Central memory CD4-positive, alpha-beta T cell (primary cell): ENCODE data around the gene GET3.

Source experiments
- DNase-seq: peaks from one replicate; pipeline ENCODE4 v3.0.0; 2022

Gene GET3

DNA sequence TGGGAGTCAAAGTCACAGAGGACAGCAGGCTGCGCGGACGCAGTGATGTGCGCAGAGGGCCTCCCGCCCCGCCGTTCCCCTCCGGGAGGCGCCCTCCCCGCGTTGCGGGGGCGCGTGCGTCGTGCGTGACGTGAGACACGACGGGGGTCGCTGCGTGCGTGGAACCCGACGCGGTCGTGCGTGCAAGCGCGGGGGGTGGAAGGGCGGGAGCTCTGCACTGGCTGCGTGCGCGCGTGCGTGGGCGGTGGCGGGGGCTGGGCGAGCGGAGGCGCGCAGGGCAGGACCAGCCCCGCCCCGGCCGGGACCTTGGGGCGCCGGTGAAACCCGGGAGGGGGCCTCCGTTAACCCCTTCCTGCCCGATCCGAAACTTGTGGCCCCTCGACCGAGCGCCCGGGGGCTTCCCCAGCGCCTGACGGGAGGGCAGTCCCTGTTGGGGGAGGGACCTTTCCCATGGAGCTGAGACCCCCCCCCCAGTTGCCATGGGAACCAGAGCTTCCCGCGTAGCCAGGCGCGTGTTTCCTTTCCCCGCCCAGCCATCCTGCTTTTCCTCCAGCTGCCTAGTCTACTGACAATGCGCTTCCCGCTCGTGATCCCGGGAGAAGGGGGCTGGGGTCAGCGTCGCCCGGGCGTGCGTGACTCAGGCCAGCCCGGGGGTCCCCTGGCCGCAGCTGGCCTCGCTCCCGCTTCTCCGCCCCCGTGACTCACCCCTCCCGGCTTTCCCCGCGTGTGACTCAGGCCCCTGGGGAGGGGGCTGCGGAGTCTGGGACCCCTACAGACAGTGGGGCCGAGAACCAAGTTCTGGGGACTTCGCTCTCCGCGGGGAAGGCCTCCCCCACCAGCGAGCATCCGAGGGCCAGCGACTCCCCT lies 45.4 kb downstream of the GET3 start:
- DNase-seq: peak; percentile 99

DNA sequence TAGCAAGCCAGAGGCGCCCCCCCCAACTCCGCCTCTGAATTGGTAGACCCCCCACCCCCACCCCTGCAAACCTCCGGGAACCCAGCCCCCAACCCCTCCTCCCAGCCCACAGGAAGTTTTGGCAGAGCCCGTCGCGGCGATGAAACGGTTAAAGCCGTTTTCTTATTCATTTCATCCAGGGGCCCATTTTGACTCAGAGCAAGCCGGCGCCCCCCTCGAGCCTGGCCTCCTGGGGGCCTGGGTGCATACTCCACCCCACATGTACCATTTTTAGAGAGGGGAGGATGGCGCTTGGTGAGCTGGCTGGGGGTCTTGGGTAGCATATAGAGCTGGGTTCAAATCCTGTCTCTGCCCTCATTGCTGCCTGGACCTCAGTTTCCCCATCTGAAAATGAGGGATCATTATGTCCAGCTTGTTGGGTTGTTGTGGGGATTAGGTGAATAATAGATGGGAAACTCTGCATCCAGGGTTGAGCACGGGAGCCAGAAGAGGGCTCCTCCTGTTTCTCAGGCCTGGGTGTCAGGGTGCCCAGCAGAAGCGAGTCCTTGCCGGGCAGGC lies 46.1 kb downstream of the GET3 start:
- DNase-seq: no peak

DNA sequence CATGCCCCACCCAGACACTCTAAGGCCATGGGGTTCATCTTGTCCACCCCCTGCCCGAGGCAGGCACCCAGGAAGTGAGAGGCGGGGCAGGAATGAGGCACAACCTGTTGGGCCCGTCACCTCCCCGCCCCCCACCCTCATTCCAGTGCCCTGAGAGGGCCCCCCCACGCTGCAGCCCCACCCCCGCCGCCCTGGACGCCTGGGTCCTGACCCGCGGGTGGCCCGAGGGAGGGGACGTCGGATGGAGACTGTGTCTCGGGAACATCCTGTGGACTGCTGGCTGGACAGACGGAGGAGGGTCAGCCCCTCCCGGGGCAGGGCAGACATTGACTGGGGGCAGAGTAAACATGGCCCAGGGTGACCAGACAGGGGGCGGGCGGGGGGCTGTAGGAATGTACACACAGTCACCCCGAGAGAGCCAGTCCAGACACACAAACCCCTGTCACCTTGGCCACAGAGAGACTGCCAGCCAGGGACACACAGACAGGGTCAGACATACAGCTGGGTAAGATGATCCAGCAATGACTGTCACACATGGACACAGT lies 46.6 kb downstream of the GET3 start:
- no peak for DNase-seq

DNA sequence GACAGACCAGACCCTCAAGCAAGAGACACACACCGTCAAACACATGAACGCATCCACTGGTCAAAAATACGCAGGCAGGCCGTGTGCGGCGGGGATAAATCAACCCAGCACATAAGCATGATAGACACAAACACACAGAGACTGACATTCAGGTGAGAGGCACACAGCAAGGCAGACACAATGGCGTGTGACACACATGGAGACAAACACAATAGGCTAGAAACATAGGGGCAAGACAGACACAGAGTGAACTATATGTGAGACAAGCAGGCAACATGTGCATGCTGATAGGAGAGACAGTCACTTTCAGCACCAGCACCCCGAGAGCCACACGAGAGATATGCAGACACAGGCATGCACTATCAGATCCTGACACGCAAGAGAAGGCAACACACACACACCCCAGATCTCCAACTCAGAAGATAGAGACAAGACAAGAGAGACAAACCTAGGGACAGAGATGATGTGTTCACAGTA lies 47.1 kb downstream of the GET3 start:
- peak; percentile 39 for DNase-seq

DNA sequence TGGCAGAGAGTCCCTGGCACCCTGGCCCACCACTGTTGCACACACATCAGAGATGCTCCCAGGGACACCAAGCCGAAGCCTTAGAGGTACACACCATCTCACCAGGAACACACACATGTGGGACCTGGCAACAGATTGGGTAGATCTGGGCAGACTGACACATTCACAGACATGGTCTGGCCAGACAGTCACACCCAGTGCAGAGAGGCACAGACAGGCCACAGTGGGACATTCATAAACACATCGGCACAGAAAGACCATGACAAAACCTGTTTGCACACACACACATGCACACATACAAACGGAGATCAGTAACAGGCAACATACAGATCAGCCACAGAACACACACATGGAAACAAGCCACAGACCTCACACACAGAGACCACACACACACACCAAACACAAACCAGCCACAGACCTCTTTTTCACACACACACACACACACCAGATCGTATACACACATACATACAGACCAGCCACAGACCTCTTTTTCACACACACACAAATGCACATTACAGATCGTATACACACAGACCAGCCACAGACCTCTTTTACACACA lies 47.7 kb downstream of the GET3 start:
- peak; percentile 66 for DNase-seq

DNA sequence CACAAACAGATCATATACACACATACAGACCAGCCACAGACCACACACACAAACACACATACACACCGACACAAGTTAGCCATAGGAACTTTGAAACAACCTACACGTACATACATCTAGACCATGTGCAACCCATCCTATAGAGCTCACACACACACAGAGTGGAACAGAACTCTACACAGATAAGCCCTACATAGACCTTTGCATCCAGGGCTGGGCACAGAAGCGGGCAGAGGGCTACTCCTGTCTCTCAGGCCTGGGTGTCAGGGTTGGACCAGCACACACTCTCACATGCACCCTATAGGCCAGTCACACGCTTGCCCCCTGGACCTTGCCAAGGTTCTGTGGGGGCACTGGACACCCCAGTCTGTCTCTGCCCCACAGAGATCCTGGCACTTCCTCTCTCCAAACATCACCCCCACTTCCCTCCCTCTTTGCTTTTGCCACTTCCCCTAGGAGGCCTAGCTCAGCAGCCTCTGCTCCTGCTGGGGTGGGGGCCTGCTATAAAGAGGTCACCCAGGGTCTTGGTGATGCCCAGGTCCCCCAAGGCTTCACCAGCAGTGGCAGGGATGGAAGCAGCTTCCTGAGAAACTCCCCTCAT lies 48.2 kb downstream of the GET3 start:
- DNase-seq: peak; percentile 14

DNA sequence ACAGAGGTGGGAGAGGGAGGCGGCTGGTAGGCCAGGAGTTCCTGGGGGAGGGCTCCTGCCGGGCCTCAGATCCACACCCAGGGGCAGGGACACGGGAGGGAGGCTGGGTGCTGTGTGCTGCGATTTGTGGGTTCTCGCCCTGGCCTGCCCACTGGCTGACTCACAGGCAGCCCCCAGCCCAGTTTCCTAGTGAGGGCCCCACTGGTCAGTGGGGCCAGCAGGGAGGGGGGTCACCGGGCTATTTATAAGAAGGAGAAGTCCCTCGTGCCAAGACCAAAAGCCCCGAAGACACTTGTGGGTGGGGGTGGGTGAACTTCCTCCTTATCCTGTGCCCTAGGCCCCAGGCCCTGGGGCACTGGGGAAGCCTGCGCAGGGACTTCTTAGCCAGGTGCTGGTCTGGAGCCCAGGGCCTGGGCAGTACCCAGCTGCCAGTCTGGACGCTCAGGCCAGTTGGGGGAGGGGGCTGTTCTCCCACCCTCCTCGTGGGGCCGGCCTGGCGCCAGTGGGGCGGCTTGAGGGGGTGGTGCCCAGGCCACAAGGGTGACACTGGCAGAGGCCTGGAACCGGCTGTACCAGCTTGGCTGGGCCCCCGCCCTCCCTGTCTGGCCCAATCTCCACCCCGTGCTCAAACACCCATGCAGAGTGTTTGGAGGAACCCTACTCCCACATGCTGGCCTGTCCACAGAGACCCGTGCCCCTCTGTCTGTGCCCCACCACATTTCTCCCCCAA lies 49.0 kb downstream of the GET3 start:
- no peak for DNase-seq

DNA sequence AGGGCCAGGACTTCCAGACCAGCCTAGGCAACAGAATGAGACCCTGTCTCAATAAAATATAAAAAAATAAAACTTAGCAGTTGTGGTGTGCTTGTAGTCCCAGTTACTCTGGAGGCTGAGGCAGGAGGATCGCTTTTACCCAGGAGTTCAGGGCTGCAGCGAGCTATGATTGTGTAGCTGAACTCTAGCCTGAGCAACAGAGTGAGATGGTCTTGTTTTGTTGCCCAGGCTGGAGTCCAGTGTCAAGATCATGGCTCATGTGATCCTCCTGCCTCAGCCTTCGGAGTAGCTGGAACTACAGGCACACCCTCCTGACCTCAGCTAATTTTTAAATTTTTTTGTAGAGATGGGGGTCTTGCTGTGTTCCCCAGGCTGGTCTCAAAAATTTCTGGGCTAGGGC lies 49.7 kb downstream of the GET3 start:
- no peak for DNase-seq

DNA sequence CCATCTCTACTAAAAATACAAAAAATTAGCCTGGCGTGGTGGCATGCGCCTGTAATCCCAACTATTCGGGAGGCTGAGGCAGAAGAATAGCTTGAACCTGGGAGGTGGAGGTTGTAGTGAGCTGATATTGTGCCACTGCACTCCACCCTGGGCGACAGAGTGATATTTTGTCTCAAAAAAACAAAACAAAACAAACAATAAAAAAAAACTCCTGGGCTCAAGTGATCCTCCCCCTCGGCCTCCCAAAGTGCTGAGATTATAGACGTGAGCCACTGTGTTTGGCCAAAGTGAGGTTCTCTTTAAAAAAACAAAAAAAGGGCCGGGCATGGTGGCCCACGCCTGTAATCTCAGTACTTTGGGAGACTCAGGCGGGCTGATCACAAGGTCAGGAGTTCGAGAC lies 50.2 kb downstream of the GET3 start:
- DNase-seq: no peak

DNA sequence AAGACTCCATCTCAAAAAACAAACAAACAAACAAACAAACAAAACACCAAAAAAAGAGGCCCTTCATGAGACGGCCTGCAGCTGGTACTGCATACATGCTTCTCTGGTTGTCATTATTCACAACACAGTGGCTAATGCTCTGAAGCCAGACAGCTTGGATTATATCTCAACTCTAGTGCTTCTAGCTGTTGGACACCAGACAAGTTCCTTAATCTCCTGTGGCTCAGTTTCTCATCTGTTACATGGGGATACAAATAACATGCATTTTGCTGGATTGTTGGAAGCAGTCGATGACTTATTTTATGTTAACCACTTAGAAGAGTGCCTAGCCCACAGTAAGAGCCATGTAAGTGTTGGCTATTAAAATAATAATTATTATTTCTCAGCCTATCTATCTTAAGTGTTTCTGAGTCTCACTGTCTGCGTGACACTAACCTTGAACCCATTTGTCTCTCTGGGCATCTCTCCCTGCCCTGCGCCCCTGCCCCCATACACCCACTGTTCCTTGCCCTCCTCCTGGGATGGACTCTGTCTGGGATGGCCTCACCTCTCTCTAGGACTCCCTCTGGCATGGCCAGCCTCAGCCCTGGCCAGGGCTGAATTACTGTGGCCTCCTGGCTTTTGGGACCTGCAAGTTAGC lies 50.9 kb downstream of the GET3 start:
- DNase-seq: no peak

DNA sequence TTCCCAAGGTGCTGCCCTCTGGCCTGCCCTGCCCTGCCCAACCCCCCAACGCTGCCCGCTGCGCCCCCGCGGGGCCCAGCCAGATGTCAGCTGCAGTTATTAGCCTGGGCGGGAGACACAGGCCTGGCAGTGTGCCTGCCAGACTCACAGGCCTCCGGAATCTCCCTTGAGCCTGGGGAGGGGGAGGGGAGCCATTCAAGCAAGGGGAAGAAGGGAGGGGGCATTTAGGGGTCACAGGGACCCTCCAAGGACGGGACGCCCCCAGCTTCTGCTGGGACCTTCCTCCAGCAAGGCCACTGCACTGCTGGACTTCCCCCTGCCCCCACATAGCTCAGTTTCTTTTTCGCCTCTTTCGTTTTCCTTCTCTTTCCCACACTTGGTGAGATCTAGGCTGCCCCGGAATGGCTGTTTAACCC lies 51.4 kb downstream of the GET3 start:
- DNase-seq: peak; percentile 39

DNA sequence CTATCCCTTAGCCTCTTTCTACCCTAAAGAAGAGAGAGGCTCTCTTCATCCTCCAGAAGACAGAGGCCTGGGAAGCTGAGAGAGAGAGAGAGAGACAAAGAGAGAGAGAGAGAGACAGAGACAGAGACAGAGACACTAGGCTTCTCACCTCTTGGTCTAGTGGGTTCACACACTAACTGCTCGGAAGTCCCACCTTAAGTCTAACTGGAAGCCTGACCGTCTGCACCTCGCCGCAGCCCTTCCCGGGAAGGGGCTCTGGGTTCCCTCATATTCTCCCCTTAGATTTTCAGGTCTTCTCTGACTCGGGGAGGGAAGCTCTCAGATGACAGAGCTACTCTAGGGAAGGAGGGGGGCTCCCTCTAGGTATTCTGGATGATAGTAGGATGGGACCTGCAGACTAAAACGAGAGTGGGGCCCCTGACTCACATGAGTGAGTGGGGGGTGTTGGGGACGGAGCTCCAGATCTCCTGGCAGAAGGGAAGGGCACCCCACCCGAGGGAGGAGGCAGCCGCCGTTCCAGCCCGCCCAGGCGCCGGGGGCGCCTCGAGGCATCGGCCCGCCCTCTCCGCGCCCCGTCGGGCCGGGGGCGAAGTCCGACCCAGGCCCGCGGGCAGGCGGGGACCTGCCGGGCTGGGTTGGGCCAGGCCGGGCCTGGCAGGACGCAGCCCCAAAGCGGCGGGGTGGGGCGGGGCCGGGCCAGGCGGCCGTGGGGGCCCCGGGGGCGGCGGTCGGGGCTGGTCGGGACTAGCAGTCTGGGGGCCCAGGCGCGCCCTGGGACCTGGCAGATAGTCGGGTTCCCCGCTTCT lies 52.0 kb downstream of the GET3 start:
- no peak for DNase-seq

DNA sequence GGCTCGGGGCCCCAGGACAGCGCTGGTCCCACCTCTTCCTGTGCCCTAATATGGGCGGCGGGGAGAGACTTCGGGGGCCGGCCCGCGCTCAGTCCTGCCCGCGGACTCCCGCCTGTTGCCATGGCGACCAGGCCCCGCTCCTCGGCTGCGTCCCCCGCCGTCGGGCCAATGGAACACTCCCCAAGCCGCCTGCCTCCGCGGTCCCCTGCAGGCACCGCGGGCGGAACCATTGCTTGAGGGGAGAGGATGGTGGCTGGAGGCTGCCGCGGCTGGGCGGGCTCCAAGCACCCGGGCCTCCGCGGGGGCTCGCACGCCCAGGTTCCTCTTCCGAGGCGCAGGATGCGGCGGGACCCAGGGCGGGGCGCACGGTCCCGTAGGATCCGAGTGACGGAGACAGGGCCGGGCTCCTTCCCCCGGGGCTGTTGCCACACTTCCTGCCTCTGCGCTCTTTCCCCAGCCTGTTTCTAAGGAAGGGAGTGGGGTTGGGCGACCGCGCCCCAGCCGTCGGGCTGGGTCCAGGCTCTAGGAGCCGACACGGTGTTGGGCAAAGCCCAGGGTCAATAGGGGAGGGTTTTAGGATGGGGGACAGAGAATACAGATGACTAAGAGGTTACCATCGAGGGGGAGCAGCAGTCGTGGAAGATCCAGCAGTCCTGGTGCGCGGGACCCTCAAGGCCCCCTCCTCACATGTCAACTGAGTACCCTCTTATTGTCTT lies 52.8 kb downstream of the GET3 start:
- peak; percentile 92 for DNase-seq

DNA sequence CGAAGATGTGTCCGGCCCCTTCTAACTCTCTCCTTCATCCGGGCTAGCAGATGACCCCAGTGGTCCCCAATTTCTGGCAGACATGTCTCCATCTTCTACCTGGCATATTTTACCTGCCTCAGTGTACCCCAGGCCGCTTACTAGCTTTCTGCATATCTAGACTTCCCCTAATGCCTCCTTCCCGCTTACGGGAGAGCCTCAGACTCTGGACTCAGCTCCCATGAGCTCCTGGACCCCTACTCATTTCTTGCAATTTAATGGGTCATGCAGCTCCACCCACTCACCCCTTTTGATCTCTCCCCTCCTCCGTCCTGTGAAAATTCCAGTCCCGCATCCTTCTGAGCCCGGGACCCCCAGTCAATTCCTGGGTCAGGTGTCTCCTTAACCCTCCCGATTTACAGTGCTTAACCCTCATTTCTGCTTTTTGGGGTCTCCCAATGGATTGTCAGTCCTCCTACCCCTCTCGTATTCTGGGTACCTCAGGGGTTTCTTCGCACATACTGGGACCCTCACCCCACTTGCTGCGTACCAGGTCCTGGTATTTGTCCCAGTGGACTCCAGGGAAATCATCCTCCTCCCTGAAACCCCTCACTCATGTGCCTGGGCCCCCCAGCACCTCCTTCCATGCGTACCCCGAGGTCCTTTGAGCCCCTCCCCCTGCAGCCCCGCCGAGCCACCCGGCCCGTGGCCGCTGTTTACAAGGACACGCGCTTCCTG lies 53.5 kb downstream of the GET3 start:
- DNase-seq: peak; percentile 48

DNA sequence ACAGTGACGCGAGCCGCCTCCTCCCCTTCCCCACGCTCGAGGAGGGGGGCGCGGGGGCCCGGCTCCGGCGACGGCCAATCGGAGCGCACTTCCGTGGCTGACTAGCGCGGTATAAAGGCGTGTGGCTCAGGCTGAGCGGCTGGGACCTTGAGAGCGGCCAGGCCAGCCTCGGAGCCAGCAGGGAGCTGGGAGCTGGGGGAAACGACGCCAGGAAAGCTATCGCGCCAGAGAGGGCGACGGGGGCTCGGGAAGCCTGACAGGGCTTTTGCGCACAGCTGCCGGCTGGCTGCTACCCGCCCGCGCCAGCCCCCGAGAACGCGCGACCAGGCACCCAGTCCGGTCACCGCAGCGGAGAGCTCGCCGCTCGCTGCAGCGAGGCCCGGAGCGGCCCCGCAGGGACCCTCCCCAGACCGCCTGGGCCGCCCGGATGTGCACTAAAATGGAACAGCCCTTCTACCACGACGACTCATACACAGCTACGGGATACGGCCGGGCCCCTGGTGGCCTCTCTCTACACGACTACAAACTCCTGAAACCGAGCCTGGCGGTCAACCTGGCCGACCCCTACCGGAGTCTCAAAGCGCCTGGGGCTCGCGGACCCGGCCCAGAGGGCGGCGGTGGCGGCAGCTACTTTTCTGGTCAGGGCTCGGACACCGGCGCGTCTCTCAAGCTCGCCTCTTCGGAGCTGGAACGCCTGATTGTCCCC lies 54.2 kb downstream of the GET3 start, which contains the start of gene JUNB:
Gene JUNB, plus strand, starts transcription at position 142 of the 706 bp plus-strand sequence. Its CDS starts 286 bp downstream, at position 428.
- peak; percentile 98 for DNase-seq

DNA sequence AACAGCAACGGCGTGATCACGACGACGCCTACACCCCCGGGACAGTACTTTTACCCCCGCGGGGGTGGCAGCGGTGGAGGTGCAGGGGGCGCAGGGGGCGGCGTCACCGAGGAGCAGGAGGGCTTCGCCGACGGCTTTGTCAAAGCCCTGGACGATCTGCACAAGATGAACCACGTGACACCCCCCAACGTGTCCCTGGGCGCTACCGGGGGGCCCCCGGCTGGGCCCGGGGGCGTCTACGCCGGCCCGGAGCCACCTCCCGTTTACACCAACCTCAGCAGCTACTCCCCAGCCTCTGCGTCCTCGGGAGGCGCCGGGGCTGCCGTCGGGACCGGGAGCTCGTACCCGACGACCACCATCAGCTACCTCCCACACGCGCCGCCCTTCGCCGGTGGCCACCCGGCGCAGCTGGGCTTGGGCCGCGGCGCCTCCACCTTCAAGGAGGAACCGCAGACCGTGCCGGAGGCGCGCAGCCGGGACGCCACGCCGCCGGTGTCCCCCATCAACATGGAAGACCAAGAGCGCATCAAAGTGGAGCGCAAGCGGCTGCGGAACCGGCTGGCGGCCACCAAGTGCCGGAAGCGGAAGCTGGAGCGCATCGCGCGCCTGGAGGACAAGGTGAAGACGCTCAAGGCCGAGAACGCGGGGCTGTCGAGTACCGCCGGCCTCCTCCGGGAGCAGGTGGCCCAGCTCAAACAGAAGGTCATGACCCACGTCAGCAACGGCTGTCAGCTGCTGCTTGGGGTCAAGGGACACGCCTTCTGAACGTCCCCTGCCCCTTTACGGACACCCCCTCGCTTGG lies 55.0 kb downstream of the GET3 start:
- DNase-seq: peak; percentile 63

DNA sequence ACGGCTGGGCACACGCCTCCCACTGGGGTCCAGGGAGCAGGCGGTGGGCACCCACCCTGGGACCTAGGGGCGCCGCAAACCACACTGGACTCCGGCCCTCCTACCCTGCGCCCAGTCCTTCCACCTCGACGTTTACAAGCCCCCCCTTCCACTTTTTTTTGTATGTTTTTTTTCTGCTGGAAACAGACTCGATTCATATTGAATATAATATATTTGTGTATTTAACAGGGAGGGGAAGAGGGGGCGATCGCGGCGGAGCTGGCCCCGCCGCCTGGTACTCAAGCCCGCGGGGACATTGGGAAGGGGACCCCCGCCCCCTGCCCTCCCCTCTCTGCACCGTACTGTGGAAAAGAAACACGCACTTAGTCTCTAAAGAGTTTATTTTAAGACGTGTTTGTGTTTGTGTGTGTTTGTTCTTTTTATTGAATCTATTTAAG lies 55.6 kb downstream of the GET3 start:
- no peak for DNase-seq
